Keratinocyte (primary cell): ENCODE data around the gene TMEFF2. TPM values are rescaled to one million over a fixed set of nuclear protein-coding genes. Genes with fewer than 3 reads are reported as not detected.

ENCODE experiments used
- DNase-seq: peaks from one replicate; pipeline ENCODE4 v3.0.0-alpha.2; 2011; ENCODE audit warnings: low read depth, missing footprints, low spot score
- FAIRE-seq: peaks from 2 replicates; lab custom pipeline; 2011; peaks lifted over from hg19 to GRCh38; lab: Jason Lieb, UNC
- H2AFZ ChIP-seq: 2 replicates; pipeline ENCODE4 v1.6.0; 2012; ENCODE audit warnings: low read length, control low read depth, inconsistent platforms; ENCODE audit not compliant: control insufficient read depth
- H3K27ac ChIP-seq: 2 replicates; pipeline ENCODE4 v1.5.1; 2011; ENCODE audit warnings: low read length; ENCODE audit not compliant: control insufficient read depth, insufficient read depth
- H3K27me3 ChIP-seq: 3 replicates; pipeline ENCODE4 v1.6.0; 2011; ENCODE audit warnings: low read length; ENCODE audit not compliant: control insufficient read depth, insufficient read depth; ENCODE audit errors: extremely low read depth
- H3K36me3 ChIP-seq, 2 experiments: 2 replicates in 1 of 2; 3 replicates in 1 of 2; pipeline ENCODE4 v1.5.1; 2011; ENCODE audit warnings: low read length in 2 of 2, mild to moderate bottlenecking in 1 of 2; ENCODE audit not compliant: control insufficient read depth in 2 of 2, insufficient read depth in 2 of 2; ENCODE audit errors: extremely low read depth in 1 of 2
- H3K4me1 ChIP-seq: 3 replicates; pipeline ENCODE4 v1.5.1; 2011; ENCODE audit warnings: low read length; ENCODE audit not compliant: control insufficient read depth, insufficient read depth; ENCODE audit errors: extremely low read depth
- H3K4me2 ChIP-seq: 3 replicates; pipeline ENCODE4 v1.6.0; 2011; ENCODE audit warnings: low read depth, low read length; ENCODE audit not compliant: control insufficient read depth, insufficient read depth; ENCODE audit errors: extremely low read depth
- H3K4me3 ChIP-seq, 3 experiments: fragments of 200-600 bp in 1 of 3; sonication (generic) in 1 of 3; 2 replicates in 2 of 3; 3 replicates in 1 of 3; pipeline ENCODE4 v1.5.1; 2011 to 2016; ENCODE audit warnings: low read length in 3 of 3, mild to moderate bottlenecking in 3 of 3, control low read depth in 2 of 3, inconsistent platforms in 1 of 3, low read depth in 1 of 3, mixed read lengths in 1 of 3, mixed run types in 1 of 3, moderate library complexity in 1 of 3; ENCODE audit not compliant: control insufficient read depth in 2 of 3, insufficient read depth in 2 of 3; ENCODE audit errors: extremely low read depth in 1 of 3
- H3K79me2 ChIP-seq: 2 replicates; pipeline ENCODE4 v1.6.0; 2012; ENCODE audit warnings: low read length; ENCODE audit not compliant: control insufficient read depth, insufficient read depth
- H3K9ac ChIP-seq: 3 replicates; pipeline ENCODE4 v1.6.0; 2011; ENCODE audit warnings: low read length; ENCODE audit not compliant: control insufficient read depth, insufficient read depth; ENCODE audit errors: extremely low read depth
- H3K9me1 ChIP-seq: 3 replicates; pipeline ENCODE4 v1.6.0; 2011; ENCODE audit warnings: low read length; ENCODE audit not compliant: control insufficient read depth, insufficient read depth; ENCODE audit errors: extremely low read depth
- H3K9me3 ChIP-seq: 2 replicates; pipeline ENCODE4 v1.5.1; 2012; ENCODE audit warnings: low read depth, low read length; ENCODE audit not compliant: control insufficient read depth
- H4K20me1 ChIP-seq: 3 replicates; pipeline ENCODE4 v1.6.0; 2011; ENCODE audit warnings: low read length; ENCODE audit not compliant: control insufficient read depth, insufficient read depth; ENCODE audit errors: extremely low read depth
- CTCF ChIP-seq, 3 experiments: IDR thresholded peaks in 1 of 3; conservative IDR thresholded peaks in 1 of 3; optimal IDR thresholded peaks in 1 of 3; 2 replicates in 2 of 3; 3 replicates in 1 of 3; pipeline versions ENCODE3 to v1.5.1; 2011; ENCODE audit warnings: low read length in 3 of 3, mild to moderate bottlenecking in 3 of 3, moderate library complexity in 2 of 3, control low read depth in 1 of 3, inconsistent platforms in 1 of 3; ENCODE audit not compliant: insufficient read depth in 2 of 3; ENCODE audit errors: extremely low read depth in 1 of 3
- EZH2 ChIP-seq: IDR thresholded peaks from one replicate; pipeline ENCODE4 v1.6.1; 2012; ENCODE audit warnings: inconsistent platforms, mild to moderate bottlenecking, low read length, moderate library complexity
- dilution Hi-C: fragments of 300-500 bp; cut with MboI; formaldehyde crosslinking; loops from one replicate; pipeline ENCODE4 v1.7.0; 2020; ENCODE audit warnings: low sequenced_read_pairs; ENCODE audit not compliant: extremely low pct_ligation_motif_present
- polyA plus RNA-seq, 5 experiments: library from polyadenylated mRNA; depleted of rRNA in 3 of 5; stranded (reverse) in 3 of 5; stranded (forward) in 1 of 5; unstranded in 1 of 5; fragments of >200 nt; gene quantifications; 1 replicate in 1 of 5; 2 replicates in 3 of 5; 3 replicates in 1 of 5; pipeline versions ENCODE4 v1.2.1 to v1.2.3, GENCODE V29; 2011 to 2012; ENCODE audit warnings: missing spikeins in 2 of 5, low read depth in 1 of 5, low replicate concordance in 1 of 5

Gene TMEFF2
- polyA plus RNA-seq, 1 donor (not counting 4 experiments of a cell fraction or from before 2014, with no cell fraction given): not detected

GRCh38 chr2:192030289-192030688, 164.4 kb downstream of the TMEFF2 start:
- H4K20me1 ChIP-seq: no peaks in the 10 kb centered on the region
- H3K27me3 ChIP-seq: no peaks in the 10 kb centered on the region
- no peak overlapping the region for H3K9ac ChIP-seq
- no peak for DNase-seq
- H2AFZ ChIP-seq: no peak overlapping the region
- H3K9me3 ChIP-seq: no peaks in the 10 kb centered on the region
- H3K79me2 ChIP-seq: no peaks in the 10 kb centered on the region
- H3K4me1 ChIP-seq: no peaks in the 10 kb centered on the region
- no peak for TF ChIP-seq CTCF (optimal IDR thresholded peaks at IDR 0.05 in 1 of 3, IDR thresholded peaks at IDR 0.05 in 1 of 3, conservative IDR thresholded peaks at IDR 0.05 in 1 of 3; ENCODE audit: extremely low read depth in 1 of 3, insufficient read depth in 2 of 3, low read length in 3 of 3)
- TF ChIP-seq EZH2: no peak
- H3K9me1 ChIP-seq: no peaks in the 10 kb centered on the region
- no peak overlapping the region for H3K27ac ChIP-seq
- dilution Hi-C loops: no loop called here
- no peaks in the 10 kb centered on the region for H3K36me3 ChIP-seq
- H3K4me3 ChIP-seq: no peak overlapping the region
- FAIRE-seq: no peak
- no peak overlapping the region for H3K4me2 ChIP-seq

GRCh38 chr2:192029089-192029488, 165.6 kb downstream of the TMEFF2 start:
- Histone ChIP-seq H3K4me3 (no peak overlapping the region), H3K9ac (no peak overlapping the region), H3K4me2 (no peak overlapping the region), H3K79me2 (no peaks in the 10 kb centered on the region), H3K4me1 (no peaks in the 10 kb centered on the region), H2AFZ (no peak overlapping the region), H3K36me3 (no peaks in the 10 kb centered on the region), H3K9me1 (no peaks in the 10 kb centered on the region), H4K20me1 (no peaks in the 10 kb centered on the region), H3K9me3 (no peaks in the 10 kb centered on the region), H3K27ac (no peak overlapping the region), H3K27me3 (no peaks in the 10 kb centered on the region)
- peak; percentile 9 for FAIRE-seq
- DNase-seq: peak; percentile 30
- TF ChIP-seq EZH2 (no peak), CTCF (optimal IDR thresholded peaks at IDR 0.05 in 1 of 3, IDR thresholded peaks at IDR 0.05 in 1 of 3, conservative IDR thresholded peaks at IDR 0.05 in 1 of 3; ENCODE audit: extremely low read depth in 1 of 3, insufficient read depth in 2 of 3, low read length in 3 of 3) (peak; percentile 47 to 62 (median 52))
- dilution Hi-C loops: no loop called here
